M059J (cell line): Measurements from ENCODE around the gene MRPL33. TPM values are rescaled to one million over a fixed set of nuclear protein-coding genes. Genes with fewer than 3 reads are reported as not detected.
"Not testable (repeated sequence)": the region's sequence is repeated elsewhere in the genome, so short reads cannot be mapped to it uniquely, and the experiment has no call there.

Source experiments
- DNase-seq: peaks from one replicate; pipeline ENCODE4 v3.0.0-alpha.2; 2012; ENCODE audit warnings: low read depth
- total RNA-seq: library from RNA; depleted of rRNA; stranded (reverse); fragments of >200 nt; shearing (Covaris generic); gene quantifications from 2 replicates; pipeline ENCODE4 v1.2.3, GENCODE V29; 2014

MRPL33 gene
- total RNA-seq, 1 experiment from 2014 or later, result 184 TPM

GRCh38 chr2:27741673-27742072 lies 29.8 kb upstream of the MRPL33 start:
- DNase-seq, result peak; percentile 59

GRCh38 chr2:27742571-27742970 lies 28.9 kb upstream of the MRPL33 start:
- no peak for DNase-seq

- not testable (repeated sequence) for DNase-seq
These were observed 26.0 kb upstream of the MRPL33 start for GRCh38 chr2:27745494-27745893.

GRCh38 chr2:27746325-27746724 lies 25.2 kb upstream of the MRPL33 start:
- no peak for DNase-seq

- no peak for DNase-seq
These were observed 23.6 kb upstream of the MRPL33 start for GRCh38 chr2:27747827-27748352.

GRCh38 chr2:27748803-27749554 lies 22.5 kb upstream of the MRPL33 start:
- not testable (repeated sequence) for DNase-seq

GRCh38 chr2:27751377-27751776 lies 20.1 kb upstream of the MRPL33 start:
- DNase-seq, result no peak

- DNase-seq, result no peak
These were observed 18.8 kb upstream of the MRPL33 start for GRCh38 chr2:27752551-27753237.

- peak; percentile 75 for DNase-seq
These were observed 17.4 kb upstream of the MRPL33 start for GRCh38 chr2:27754138-27754588.

GRCh38 chr2:27754831-27755230 lies 16.7 kb upstream of the MRPL33 start:
- no peak for DNase-seq

- no peak for DNase-seq
These were observed 15.4 kb upstream of the MRPL33 start for GRCh38 chr2:27756091-27756490.

GRCh38 chr2:27756544-27757498 lies 14.7 kb upstream of the MRPL33 start:
- no peak for DNase-seq

- peak; percentile 65 for DNase-seq
These were observed 8.3 kb upstream of the MRPL33 start for GRCh38 chr2:27762951-27763906.

GRCh38 chr2:27763907-27764267 lies 7.6 kb upstream of the MRPL33 start:
- DNase-seq, result no peak

GRCh38 chr2:27764526-27764925 lies 7.0 kb upstream of the MRPL33 start:
- not testable (repeated sequence) for DNase-seq

- no peak for DNase-seq
These were observed 5.8 kb upstream of the MRPL33 start for GRCh38 chr2:27765621-27766286.

- DNase-seq, result no peak
These were observed 5.2 kb upstream of the MRPL33 start for GRCh38 chr2:27766287-27766661.

- no peak for DNase-seq
These were observed 344 bp upstream of the MRPL33 start for GRCh38 chr2:27771202-27771547.

- no peak for DNase-seq
These were observed 1.3 kb downstream of the MRPL33 start for GRCh38 chr2:27772804-27773203.

GRCh38 chr2:27773959-27774358 lies 2.4 kb downstream of the MRPL33 start:
- DNase-seq, result no peak
